Right lung (tissue), 5 donors: Measurements from ENCODE around the gene C1orf226. TPM values are rescaled to one million over a fixed set of nuclear protein-coding genes. Genes with fewer than 3 reads are reported as not detected.
"Not testable (repeated sequence)": the region's sequence is repeated elsewhere in the genome, so short reads cannot be mapped to it uniquely, and the experiment has no call there.

ENCODE experiments used
- DNase-seq, 2 donors: peaks; one replicate each; pipeline ENCODE4 v3.0.0-alpha.2; 2013
- polyA plus RNA-seq, 5 donors: library from polyadenylated mRNA; unstranded; fragments of 120-200 nt; gene quantifications; one replicate each; pipeline versions ENCODE4 v1.2.1 to v1.2.3, GENCODE V29; 2013; ENCODE audit warnings: inconsistent platforms in 1 of 5, low replicate concordance in 1 of 5; ENCODE audit not compliant: insufficient read length in 5 of 5, insufficient read depth in 1 of 5

C1orf226 gene
- polyA plus RNA-seq, 5 donors, result 3.7 to 5.5 (median 4.3) TPM

DNA sequence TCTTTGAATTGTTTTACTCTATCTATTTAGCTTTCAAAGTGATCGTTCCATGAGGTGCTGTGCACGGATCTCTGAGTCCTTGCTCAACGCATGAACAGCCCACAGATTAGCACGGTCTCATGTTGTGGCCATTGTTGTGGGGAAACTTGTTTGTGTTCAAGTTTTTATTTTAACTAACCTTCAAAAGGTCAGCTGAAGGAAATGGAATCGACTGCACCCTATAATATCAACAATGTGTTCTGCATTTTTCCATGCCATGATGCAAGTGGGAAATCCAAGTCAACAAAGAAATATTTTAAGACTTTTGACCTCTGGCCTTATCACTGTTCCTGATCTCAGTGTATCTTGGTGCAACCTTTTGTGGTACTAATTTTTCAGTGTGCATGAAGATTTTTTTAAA is 24.3 kb downstream of the C1orf226 start:
- no peak for DNase-seq

DNA sequence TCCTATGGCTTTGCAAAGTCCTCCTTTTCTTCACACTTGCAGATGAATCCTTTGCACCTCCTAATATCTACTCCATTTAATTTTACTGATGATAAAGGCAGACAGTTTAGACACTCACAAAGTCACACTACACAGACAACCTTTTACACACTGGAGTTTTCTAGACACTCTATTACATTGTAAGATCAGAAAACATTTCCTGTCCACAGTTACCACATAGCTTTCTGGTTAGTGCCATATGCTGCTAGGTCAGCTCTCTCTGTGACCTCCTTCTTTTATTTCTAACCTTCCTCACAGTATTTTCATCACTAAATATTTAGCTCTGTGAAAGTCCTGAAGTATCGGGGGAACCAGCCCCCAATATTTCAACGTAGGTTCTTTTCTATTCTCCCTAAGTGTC is 25.3 kb downstream of the C1orf226 start:
- DNase-seq, result no peak

DNA sequence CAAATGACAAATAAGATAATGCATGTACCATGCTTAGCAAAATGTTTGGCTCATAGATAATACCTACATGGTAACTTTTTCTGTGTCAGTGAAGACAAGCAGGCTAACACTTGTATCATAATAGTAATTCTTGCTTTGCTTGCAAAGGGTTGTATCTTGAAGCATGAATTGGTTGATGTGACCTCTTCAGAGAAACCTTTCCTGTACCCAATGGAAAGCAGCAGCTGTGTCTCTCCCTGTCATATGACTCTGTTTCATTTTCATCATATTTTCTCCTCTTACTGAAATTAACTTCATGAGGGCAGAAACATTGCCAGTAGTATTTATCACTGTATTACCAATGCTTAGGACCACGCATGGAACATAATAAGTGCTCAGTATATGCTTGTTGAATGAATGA is 26.0 kb downstream of the C1orf226 start:
- DNase-seq, result no peak

DNA sequence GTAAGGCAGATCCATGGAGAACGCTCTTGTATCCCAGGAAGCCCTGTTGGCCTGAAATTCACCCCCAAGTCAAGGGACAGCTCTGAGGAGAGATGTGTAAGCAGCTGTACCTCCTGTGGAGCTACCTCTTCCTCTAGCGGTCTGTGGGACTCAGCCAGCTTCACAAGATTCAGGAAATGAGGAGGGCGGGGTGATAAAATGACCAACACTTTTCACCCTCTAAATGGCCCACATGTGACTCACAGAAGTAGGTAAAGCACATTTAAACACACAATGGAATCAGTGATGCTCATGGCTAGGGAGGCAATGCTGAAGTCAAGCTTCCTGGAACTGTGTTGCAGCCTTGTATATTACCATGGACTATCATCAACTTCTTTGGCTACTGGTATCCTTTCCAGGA is 30.5 kb downstream of the C1orf226 start, which contains the start of gene SH2D1B:
SH2D1B (minus strand) TSS at position 135 of the 400 bp plus-strand sequence; CDS start at position 15, 120 bp downstream.
- DNase-seq, result no peak

DNA sequence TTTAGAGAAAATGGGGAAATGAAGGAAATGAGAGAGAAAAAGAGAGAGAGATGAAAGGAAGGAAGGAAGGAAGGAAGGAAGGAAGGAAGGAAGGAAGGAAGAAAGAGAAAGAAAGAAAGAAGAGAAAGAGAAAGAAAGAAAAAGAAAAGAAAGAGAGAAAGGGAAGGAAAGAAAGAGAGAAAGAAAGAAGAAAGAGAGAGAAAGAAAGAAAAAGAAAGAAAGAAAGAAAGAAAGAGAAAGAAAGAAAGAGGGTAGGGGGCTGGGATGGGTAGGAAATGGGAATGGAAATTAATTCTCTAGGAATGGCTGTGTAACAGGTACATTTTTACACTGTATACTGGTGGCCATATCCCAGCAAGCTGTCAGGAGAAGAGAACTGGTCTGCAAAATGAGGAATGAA is 34.7 kb downstream of the C1orf226 start:
- DNase-seq, result no peak

DNA sequence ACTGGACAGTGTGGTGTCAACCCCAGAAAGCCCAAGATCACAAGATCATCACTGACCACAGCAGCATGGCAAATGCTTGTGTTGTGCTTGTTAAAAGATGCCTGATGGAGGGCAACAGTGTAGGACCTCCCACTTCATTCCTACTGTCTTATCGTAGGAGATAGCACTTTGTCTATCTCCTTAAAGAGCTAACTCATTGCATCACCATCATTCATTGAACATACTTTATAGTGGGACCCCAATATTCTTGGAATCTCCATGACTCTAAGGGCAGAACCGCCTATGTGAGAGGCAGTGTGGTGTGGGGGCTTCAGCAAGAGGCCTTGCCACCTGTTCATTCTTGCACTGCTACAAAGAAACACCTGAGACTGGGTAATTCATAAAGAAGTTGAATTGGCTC is 35.4 kb downstream of the C1orf226 start:
- no peak for DNase-seq

DNA sequence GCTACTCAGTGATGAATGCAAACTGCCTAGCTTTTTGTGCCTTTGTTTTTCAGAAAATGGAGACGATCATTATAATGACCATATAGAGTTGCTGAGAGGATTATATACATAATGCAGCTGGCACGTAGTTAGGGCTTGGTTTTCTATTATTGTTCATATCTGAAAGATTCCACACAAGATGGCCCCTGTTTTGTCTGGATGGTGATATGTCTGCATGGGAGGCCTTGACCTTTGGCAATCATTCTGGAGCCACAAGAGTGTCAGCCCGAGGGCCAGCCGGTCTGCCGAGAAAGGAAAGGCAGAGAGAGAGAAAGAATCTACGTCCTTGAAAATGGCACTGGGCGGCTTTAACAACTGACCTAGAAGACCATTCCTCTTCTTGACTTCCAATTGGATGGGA is 36.1 kb downstream of the C1orf226 start:
- DNase-seq, result no peak

DNA sequence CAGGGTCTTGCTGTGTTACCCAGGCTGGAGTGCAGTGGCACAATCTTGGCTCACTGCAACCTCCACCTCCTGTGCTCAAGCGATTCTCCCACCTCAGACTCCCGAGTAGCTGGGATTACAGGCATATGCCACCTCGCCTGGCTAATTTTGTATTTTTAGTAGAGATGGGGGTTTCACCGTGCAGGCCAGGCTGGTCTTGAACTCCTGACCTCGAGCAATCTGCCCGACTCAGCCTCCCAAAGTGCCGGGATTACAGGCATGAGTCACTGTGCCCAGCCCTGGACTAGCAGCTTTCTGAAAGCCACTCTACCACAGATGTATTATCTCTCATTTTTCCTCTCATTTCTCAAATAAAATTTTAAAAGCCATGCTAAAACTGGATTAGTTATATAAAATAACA is 37.1 kb downstream of the C1orf226 start:
- DNase-seq, result not testable (repeated sequence)

DNA sequence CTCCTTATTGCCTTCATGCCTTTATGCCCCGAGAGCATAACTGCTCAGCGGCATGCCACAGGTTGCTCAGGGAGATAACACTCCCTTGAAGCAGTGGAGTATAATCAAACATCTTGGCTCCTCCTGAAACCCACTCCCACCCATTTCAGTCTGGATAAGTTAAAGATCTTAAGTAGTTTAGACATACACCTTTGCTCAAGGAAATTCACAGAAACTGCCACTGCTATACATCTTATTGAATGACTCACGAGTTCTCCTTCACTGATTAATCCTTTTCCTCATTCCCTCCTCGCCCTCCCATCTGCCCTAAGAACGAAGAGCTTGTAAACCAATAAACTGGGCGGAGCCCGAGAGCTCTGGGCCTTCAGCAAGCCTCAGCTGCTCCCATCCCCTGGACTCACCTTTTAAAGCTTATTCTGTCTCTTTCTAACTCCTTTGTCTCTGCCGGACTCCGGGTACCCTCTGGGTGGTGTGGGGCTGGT is 38.0 kb downstream of the C1orf226 start:
- DNase-seq, result not testable (repeated sequence)

DNA sequence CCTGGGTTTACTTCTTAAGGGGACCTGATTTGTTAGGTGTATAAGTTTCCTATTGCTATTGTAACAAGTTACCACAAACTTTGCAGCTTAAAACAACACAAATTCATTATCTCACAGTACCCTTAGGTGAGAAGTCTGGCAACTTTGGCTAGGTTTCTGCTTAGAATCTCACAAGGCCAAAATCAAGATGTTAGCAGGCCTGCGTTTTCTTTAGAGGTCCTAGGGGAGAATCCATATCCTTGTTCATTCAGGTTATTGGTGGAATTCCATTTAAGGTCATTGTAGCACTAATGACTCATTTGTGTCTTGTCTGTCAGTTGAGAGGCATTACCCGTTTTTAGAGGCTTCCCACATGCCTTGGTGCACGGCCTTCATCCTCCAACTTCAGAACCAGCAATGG is 38.6 kb downstream of the C1orf226 start:
- DNase-seq, result no peak

DNA sequence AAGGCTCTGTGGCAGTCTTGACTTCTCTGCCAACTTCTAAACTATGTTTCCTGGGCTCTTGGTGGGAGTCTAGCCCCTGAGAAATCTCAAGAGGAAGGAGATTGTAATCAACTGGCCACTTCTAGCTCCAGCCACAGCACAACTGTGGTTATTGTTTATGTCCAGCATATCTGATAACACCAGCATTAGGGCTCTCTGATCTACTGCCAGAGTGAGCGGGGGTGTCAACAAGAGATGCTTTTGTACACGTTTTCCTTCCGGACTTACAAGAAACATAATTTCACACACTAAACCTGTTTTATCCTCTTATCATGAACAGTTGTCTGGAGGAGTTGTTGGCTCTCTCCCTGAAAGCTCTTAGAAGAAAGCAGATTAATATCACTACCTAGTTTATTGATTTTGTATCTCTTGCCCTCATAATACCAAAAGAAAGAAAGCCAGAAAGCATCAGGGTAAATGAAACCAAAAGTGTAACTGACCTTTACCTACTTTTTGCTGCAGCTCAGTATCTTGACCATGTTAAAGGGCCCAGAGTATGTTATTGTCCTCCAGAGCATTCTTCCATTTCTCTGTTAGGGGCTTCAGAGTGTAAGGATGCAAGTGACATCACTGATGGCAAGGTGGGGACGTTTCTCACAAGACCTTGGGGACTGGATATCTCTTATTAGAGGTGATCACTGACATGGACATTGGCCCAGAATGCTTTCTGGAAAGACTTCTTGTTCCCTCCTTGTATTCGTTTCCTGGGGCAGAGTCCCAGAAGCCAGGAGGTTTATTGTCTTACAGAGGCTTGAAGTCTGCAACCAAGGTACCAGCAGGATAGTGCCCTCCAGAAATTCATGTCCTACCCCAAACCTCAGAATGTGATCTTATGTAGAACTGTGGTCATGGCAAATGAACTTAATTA is 40.0 kb downstream of the C1orf226 start:
- DNase-seq, result no peak

DNA sequence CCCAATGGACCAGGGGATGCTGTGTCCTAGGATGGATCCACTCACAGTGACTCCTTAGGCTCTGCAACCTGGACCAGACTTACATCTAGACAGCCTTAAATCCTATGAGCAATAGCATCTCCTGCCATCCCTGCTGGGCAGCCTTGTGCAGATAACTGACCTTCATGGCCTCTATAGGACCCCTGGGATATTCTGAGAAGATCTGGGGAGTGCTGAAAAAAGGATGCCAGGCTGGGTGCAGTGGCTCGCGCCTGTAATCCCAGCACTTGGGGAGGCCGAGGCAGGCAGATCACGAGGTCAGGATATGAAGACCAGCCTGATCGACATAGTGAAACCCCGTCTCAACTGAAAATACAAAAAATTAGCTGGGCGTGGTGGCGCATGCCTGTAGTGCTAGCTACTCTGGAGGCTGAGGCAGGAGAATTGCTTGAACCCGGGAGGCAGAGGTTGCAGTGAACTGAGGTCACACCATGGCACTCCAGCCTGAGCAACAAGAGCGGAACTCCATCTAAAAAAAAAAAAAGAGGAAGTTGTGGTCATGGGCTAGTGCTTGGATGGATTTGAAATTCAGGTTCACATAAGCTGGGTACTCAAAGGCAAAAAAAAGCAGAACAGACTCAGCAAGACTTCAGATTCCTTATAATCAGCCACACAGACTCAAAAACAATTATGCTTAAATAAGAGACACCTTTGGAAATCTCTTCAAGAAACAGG is 41.3 kb downstream of the C1orf226 start:
- no peak for DNase-seq

DNA sequence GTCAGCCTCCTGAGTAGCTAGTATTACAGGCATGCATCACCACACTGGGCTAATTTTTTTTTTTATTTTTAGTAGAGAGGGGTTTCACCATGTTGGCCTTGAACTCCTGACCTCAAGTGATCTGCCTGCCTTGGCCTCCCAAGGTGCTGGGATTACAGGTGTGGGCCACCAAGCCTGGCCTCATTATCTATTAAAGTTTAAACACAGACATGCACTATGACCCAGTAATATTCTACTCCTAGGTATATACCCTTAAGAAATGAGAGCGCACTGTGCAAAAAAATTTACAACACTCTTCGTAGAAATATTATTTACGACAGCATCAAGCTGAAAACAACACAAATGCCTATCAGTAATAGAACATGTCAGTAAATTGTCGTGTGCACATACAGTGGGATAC is 49.1 kb downstream of the C1orf226 start:
- DNase-seq, result no peak

DNA sequence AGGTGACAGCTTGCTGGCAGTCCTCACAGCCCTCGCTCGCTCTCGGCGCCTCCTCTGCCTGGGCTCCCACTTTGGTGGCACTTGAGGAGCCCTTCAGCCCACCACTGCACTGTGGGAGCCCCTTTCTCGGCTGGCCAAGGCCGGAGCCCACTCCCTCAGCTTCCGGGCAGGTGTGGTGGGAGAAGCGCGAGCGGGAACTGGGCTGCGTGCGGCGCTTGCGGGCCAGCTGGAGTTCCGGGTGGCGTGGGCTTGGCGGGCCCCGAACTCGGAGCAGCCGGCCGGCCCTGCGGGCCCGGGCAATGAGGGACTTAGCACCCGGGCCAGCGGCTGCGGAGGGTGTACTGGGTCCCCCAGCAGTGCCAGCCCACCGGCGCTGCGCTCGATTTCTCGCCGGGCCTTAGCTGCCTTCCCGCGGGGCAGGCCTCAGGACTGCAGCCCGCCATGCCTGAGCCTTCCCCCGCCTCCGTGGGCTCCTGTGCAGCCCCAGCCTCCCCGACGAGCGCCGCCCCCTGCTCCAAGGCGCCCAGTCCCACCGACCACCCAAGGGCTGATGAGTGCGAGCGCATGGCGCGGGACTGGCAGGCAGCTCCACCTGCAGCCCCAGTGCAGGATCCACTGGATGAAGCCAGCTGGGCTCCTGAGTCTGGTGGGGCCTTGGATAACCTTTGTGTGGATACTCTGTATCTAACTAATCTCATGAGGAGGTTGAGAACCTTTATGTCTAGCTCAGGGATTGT is 51.6 kb downstream of the C1orf226 start:
- not testable (repeated sequence) for DNase-seq

Other genes with a start within 250 kb of the C1orf226 start
- under 1 TPM; 0.32 to 0.76 (median 0.36) TPM for gene SPATA46, start 4.9 kb upstream of the C1orf226 start, polyA plus RNA-seq
- 1 to 10 TPM in 2 of 5 donors, under 1 TPM in 3; 0.23 to 1.1 (median 0.94) TPM for gene SH2D1B, start 30.4 kb downstream of the C1orf226 start, polyA plus RNA-seq
- 10 to 100 TPM; 25.6 to 36.0 (median 34.4) TPM for gene UHMK1, start 116.1 kb downstream of the C1orf226 start, polyA plus RNA-seq
- gene UAP1, start 180.0 kb downstream of the C1orf226 start, polyA plus RNA-seq, result 10 to 100 TPM; 34.1 to 43.1 (median 38.5) TPM